HepG2 (cell line): ENCODE measurements around the gene BLOC1S4. TPM values are rescaled to one million over a fixed set of nuclear protein-coding genes. Genes with fewer than 3 reads are reported as not detected.

Experiments used
- ATAC-seq: fragments of 200-7000 bp; cut with Tn5 transposase; 3 replicates; pipeline ENCODE4 v1.9.1; 2020; ENCODE audit warnings: mild to moderate bottlenecking, moderate library complexity
- BruUV-seq: library from RNA; stranded (reverse); fragments of 400-500 nt; replicated peaks from 2 replicates; lab custom pipeline; 2021; lab: Mats Ljungman, UMichigan
- CTCF ChIA-PET: fragments of 300-600 bp; formaldehyde crosslinking; extraction: SDS; loops from one replicate; lab custom pipeline; 2021; ENCODE audit warnings: low total read pairs, inconsistent platforms, low intra/inter-chr PET ratio; lab: Yijun Ruan, JAX
- POLR2A ChIA-PET: fragments of 350-600 bp; sonication (Branson Sonifier 250); formaldehyde crosslinking; loops from one replicate; lab custom pipeline; 2020; ENCODE audit warnings: antibody characterized with exemption, inconsistent platforms; lab: Yijun Ruan, JAX
- DNase-seq: peaks from one replicate; pipeline ENCODE4 v3.0.0-alpha.2; 2015; ENCODE audit warnings: low spot score
- FAIRE-seq: peaks from 3 replicates; lab custom pipeline; 2011; peaks lifted over from hg19 to GRCh38; lab: Jason Lieb, UNC
- H2AFZ ChIP-seq: one replicate; pipeline ENCODE4 v1.6.1; 2011; ENCODE audit warnings: low read length, inconsistent platforms
- H3K27ac ChIP-seq: fragments of 300-600 bp; 3 replicates; pipeline ENCODE4 v1.8.0; 2011; ENCODE audit warnings: mixed run types, mild to moderate bottlenecking, mixed read lengths, low read length, inconsistent platforms; ENCODE audit not compliant: insufficient read depth; ENCODE audit errors: extremely low read length
- H3K27me3 ChIP-seq, 2 experiments: fragments of 200-600 bp in 1 of 2; 2 replicates in 1 of 2; 3 replicates in 1 of 2; pipeline versions ENCODE4 v1.6.0 to v1.8.0; 2011; ENCODE audit warnings: low read length in 2 of 2, mild to moderate bottlenecking in 2 of 2, moderate library complexity in 2 of 2, inconsistent platforms in 1 of 2; ENCODE audit not compliant: insufficient read depth in 2 of 2, control insufficient read depth in 1 of 2
- H3K36me3 ChIP-seq, 2 experiments: fragments of 200-600 bp in 1 of 2; replicated peaks in 1 of 2; 2 replicates in 1 of 2; 3 replicates in 1 of 2; pipeline versions ENCODE4 v1.5.1 to v1.8.0; 2011; ENCODE audit warnings: low read length in 2 of 2, inconsistent platforms in 1 of 2; ENCODE audit not compliant: insufficient read depth in 2 of 2, control insufficient read depth in 1 of 2
- H3K4me1 ChIP-seq: 2 replicates; pipeline ENCODE4 v1.5.1; 2012; ENCODE audit warnings: low read length, inconsistent platforms; ENCODE audit not compliant: insufficient read depth
- H3K4me2 ChIP-seq: 2 replicates; pipeline ENCODE4 v1.6.0; 2011; ENCODE audit warnings: low read depth, low read length, inconsistent platforms
- H3K4me3 ChIP-seq, 3 experiments: fragments of 200-600 bp in 1 of 3; sonication (generic), shearing (Covaris generic) in 1 of 3; replicated peaks in 1 of 3; 2 replicates each; pipeline ENCODE4 v1.5.1; 2011 to 2016; ENCODE audit warnings: low read length in 3 of 3, inconsistent platforms in 2 of 3, low read depth in 2 of 3, mild to moderate bottlenecking in 2 of 3, control low read depth in 1 of 3, mixed read lengths in 1 of 3; ENCODE audit not compliant: insufficient read depth in 1 of 3
- H3K79me2 ChIP-seq: one replicate; pipeline ENCODE4 v1.6.1; 2011; ENCODE audit warnings: low read length, inconsistent platforms; ENCODE audit not compliant: insufficient read depth
- H3K9ac ChIP-seq: 2 replicates; pipeline ENCODE4 v1.6.0; 2011; ENCODE audit warnings: mild to moderate bottlenecking, low read depth, low read length, inconsistent platforms; ENCODE audit not compliant: insufficient read depth
- H3K9me3 ChIP-seq: 2 replicates; pipeline ENCODE4 v1.5.1; 2012; ENCODE audit warnings: mild to moderate bottlenecking, low read length
- H4K20me1 ChIP-seq: 2 replicates; pipeline ENCODE4 v1.6.0; 2011; ENCODE audit warnings: inconsistent platforms, mild to moderate bottlenecking, low read length, moderate library complexity; ENCODE audit not compliant: insufficient read depth
- POLR2A ChIP-seq, 2 experiments: IDR thresholded peaks; 2 replicates each; pipeline ENCODE4 v1.6.1; 2011; ENCODE audit warnings: low read depth in 2 of 2, low read length in 2 of 2, mild to moderate bottlenecking in 1 of 2, moderate library complexity in 1 of 2; ENCODE audit not compliant: insufficient read depth in 1 of 2
- POLR2AphosphoS5 ChIP-seq: IDR thresholded peaks from 2 replicates; pipeline ENCODE4 v1.6.1; 2012; ENCODE audit warnings: low read depth, low read length
- POLR2G ChIP-seq: fragments of 200-400 bp; formaldehyde crosslinking; IDR thresholded peaks from 2 replicates; pipeline ENCODE4 v1.6.1; 2018; ENCODE audit warnings: mild to moderate bottlenecking, low read depth, low read length, moderate library complexity
- ZBTB3 ChIP-seq: sonication (generic); formaldehyde crosslinking; IDR thresholded peaks from 2 replicates; pipeline ENCODE4 v1.4.0; 2020; ENCODE audit warnings: low read depth, mild to moderate bottlenecking, moderate library complexity, missing genetic modification reagents, borderline replicate concordance
- ZC3H13 ChIP-seq: sonication (generic); formaldehyde crosslinking; IDR thresholded peaks from 2 replicates; pipeline ENCODE4 v1.8.1; 2023; ENCODE audit warnings: mild to moderate bottlenecking, missing genetic modification reagents, moderate library complexity
- ZFY ChIP-seq: sonication (generic); formaldehyde crosslinking; IDR thresholded peaks from 2 replicates; pipeline ENCODE4 v1.4.0; 2020; ENCODE audit warnings: missing genetic modification reagents
- ZNF343 ChIP-seq: sonication (generic); formaldehyde crosslinking; IDR thresholded peaks from 2 replicates; pipeline ENCODE4 v1.4.0; 2020; ENCODE audit warnings: mild to moderate bottlenecking, missing genetic modification reagents
- WGBS: methylation state at CpG from one replicate; pipeline ENCODE4 v1.1.6; 2017; ENCODE audit warnings: low lambda C conversion rate; 5-methylcytosine and 5-hydroxymethylcytosine counted together
- in situ Hi-C: cut with HindIII; loops from 2 replicates; pipeline ENCODE4 v1.10.0; 2017; ENCODE audit warnings: low pct_unique_long_range_greater_than_20kb; ENCODE audit not compliant: extremely low pct_ligation_motif_present
- intact Hi-C: fragments of 100-400 bp; cut with micrococcal nuclease; formaldehyde crosslinking; loops from one replicate; pipeline ENCODE4 v1.10.0; 2022; ENCODE audit not compliant: unreplicated experiment
- polyA plus RNA-seq, 8 experiments: library from polyadenylated mRNA; depleted of rRNA in 3 of 8; stranded (reverse) in 7 of 8; unstranded in 1 of 8; fragments of >200 nt; fragmentation: Illumina TruSeq in 4 of 8; extraction: Trizol in 4 of 8; gene quantifications; 2 replicates each; pipeline versions ENCODE4 v1.2.1 to v1.2.3, GENCODE V29; 2011 to 2016; ENCODE audit warnings: low read depth in 4 of 8, missing spikeins in 1 of 8, mixed read lengths in 1 of 8; ENCODE audit not compliant: insufficient read depth in 1 of 8
- total RNA-seq, 5 experiments: library from RNA; depleted of rRNA; stranded (reverse); fragments of >200 nt; fragmentation: Illumina TruSeq; extraction: Trizol; gene quantifications; 2 replicates each; pipeline ENCODE4 v1.2.3, GENCODE V29; 2016; ENCODE audit warnings: low read depth in 1 of 5
- TF ChIP-seq, protein P1 (sequence below): sonication (generic); formaldehyde crosslinking; IDR thresholded peaks from 2 replicates; pipeline ENCODE4 v1.8.0; 2022; ENCODE audit warnings: missing genetic modification reagents, low read depth, mild to moderate bottlenecking, borderline replicate concordance
- TF ChIP-seq, protein P2 (sequence below): IDR thresholded peaks from 2 replicates; pipeline ENCODE4 v1.6.1; 2012; ENCODE audit warnings: inconsistent platforms

Gene BLOC1S4
- total and polyA plus RNA-seq, 2 of the 13 experiments (the other 11 are each of a cell fraction or from before 2014, with no cell fraction given): 15.5 to 20.9 TPM

DNA sequence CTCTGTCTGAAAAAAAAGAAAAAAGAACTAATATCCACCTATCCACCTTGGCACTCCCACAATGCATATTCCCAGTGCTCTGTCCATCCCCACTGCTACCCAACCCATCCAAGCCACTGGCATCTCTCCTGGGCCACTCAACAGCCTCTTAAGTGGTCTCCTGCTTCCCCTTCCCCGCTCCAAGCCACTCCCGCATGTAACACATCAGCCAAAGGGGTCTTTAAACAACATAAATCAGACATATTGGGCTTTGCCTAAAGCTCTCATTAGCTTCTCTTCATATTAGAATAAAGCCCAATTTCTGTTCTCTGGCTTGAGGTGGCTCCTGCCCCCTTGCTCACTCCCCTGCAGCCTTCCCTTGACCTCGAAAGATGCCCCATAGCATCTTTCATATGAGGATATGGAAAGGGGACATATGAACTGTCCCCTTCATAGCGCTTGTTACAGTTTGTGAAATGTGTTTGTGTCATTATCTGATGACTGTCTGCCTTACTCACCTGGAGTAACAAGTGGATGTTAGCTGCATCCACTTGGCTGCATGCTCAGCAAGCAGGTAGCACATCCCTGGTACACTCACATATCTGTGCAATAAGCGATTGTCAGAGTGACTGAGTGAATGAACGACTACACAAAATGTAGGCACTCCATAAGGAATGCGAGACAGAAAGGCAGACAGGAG lies 3.1 kb downstream of the BLOC1S4 start:
- Histone ChIP-seq H3K4me1 (peaks cover 54% of the 10 kb centered on the region), H3K79me2 (peaks cover 22% of the 10 kb centered on the region), H3K36me3 (no peaks in the 10 kb centered on the region), H3K27me3 (no peaks in the 10 kb centered on the region), H3K27ac (no peak overlapping the region), H3K9ac (no peak overlapping the region), H3K9me3 (no peaks in the 10 kb centered on the region), H2AFZ (no peak overlapping the region), H3K4me2 (no peak overlapping the region), H4K20me1 (0 out of 2 replicates have a peak, but pooled peaks cover 8% of the 10 kb centered on the region), H3K4me3 (no peak overlapping the region)
- BruUV-seq: no TSS peak
- DNase-seq (no peak), ATAC-seq (no peak), FAIRE-seq (no peak)
- TF ChIP-seq ZFY (CRISPR knock-in tag): 0 out of 2 replicates have a peak, but pooled peaks have one; percentile 6
- TF ChIP-seq POLR2G: peak; percentile 56
- no peak for TF ChIP-seq ZBTB3
- peak in 1 of 2 experiments; percentile 30; a peak in 1 of 4 replicates for TF ChIP-seq POLR2A (IDR thresholded peaks at IDR 0.05; ENCODE audit: insufficient read depth in 1 of 2, low read depth in 2 of 2, low read length in 2 of 2)
- TF ChIP-seq, protein P1, sequence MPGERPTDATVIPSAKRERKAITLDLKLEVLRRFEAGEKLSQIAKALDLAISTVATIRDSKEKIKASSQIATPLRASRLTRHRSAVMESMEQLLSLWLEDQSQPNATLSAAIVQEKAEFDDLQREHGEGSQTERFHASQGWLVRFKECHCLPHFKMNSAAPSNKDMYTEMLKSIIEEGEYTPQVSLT (CRISPR knock-in tag): no peak
- TF ChIP-seq ZNF343: no peak
- TF ChIP-seq ZC3H13: peak; percentile 86
- 0 out of 2 replicates have a peak, but pooled peaks have one; percentile 20 for TF ChIP-seq POLR2AphosphoS5
- TF ChIP-seq, protein P2, sequence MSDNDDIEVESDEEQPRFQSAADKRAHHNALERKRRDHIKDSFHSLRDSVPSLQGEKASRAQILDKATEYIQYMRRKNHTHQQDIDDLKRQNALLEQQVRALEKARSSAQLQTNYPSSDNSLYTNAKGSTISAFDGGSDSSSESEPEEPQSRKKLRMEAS: no peak
- in situ Hi-C loops: no loop called here
- ChIA-PET CTCF (interaction anchor here (3.2 kb wide), 1 partner anchor 155 kb away, joined by 50 read pairs; no protein-coding TSS in a partner anchor), POLR2A (interaction anchor here (0.6 to 4.0 kb wide), 2 partner anchors 25 to 49 kb away, joined by 3 to 23 read pairs; no protein-coding TSS in a partner anchor)
- intact Hi-C loops: no loop called here
- 70% methylated on average over 7 of the region's 7 CpGs for WGBS
